ENCODE results near the gene UBE2S.

The UBE2S gene

GRCh38 chr19:55424518-55424917 lies 16.9 kb upstream of the UBE2S start:
- no peaks in the 10 kb centered on the region for H3K4me1 ChIP-seq (ENCODE audit: control insufficient read depth, insufficient read depth, low read length)
- ChIA-PET CTCF (interaction anchor here (1.6 to 2.5 kb wide), 2 partner anchors 43 to 264 kb away, joined by 3 to 7 read pairs; no protein-coding TSS in a partner anchor), POLR2A (interaction anchor here (0.8 kb wide), 1 partner anchor 26 kb away, joined by 4 read pairs; no protein-coding TSS in a partner anchor)
- no peak overlapping the region for H3K27ac ChIP-seq (ENCODE audit: extremely low read depth, low read depth, low read length)
- no peaks in the 10 kb centered on the region for H3K36me3 ChIP-seq (ENCODE audit: control insufficient read depth in 2 of 2, insufficient read depth in 1 of 2, low read length in 2 of 2)
- no peak overlapping the region for H3K4me3 ChIP-seq (ENCODE audit: low read depth, low read length)
- no peak for TF ChIP-seq KLF9 (tag by site-specific recombination; IDR thresholded peaks at IDR 0.05; ENCODE audit: low read depth)
- no peak for TF ChIP-seq ZNF510 (tag by site-specific recombination; IDR thresholded peaks at IDR 0.05; ENCODE audit: insufficient replicate concordance)
- no peak for TF ChIP-seq ZNF530 (tag by site-specific recombination; IDR thresholded peaks at IDR 0.05; ENCODE audit: low read depth)
- no peak for TF ChIP-seq ZNF341 (tag by site-specific recombination; IDR thresholded peaks at IDR 0.05; ENCODE audit: low read depth)
- no peak for TF ChIP-seq TSHZ1 (tag by site-specific recombination; IDR thresholded peaks at IDR 0.05; ENCODE audit: borderline replicate concordance)
- TF ChIP-seq ZIC2 (tag by site-specific recombination; IDR thresholded peaks at IDR 0.05) = no peak
- TF ChIP-seq SP2 (tag by site-specific recombination; IDR thresholded peaks at IDR 0.05) = no peak
- TF ChIP-seq ZSCAN4 (tag by site-specific recombination; IDR thresholded peaks at IDR 0.05) = no peak
- no peak for TF ChIP-seq ZNF239 (tag by site-specific recombination; IDR thresholded peaks at IDR 0.05)
- TF ChIP-seq INSM2 (tag by site-specific recombination; IDR thresholded peaks at IDR 0.05) = no peak
- no peak for TF ChIP-seq FEZF1 (tag by site-specific recombination; IDR thresholded peaks at IDR 0.05)
- TF ChIP-seq ZSCAN18 (tag by site-specific recombination; IDR thresholded peaks at IDR 0.05) = no peak
- TF ChIP-seq ZNF266 (tag by site-specific recombination; IDR thresholded peaks at IDR 0.05; ENCODE audit: low read depth) = no peak
- no peak for TF ChIP-seq ZNF23 (tag by site-specific recombination; IDR thresholded peaks at IDR 0.05; ENCODE audit: borderline replicate concordance)
- TF ChIP-seq ZNF707 (tag by site-specific recombination; IDR thresholded peaks at IDR 0.05) = no peak
- TF ChIP-seq ZNF362 (tag by site-specific recombination; IDR thresholded peaks at IDR 0.05) = no peak
- no peak for TF ChIP-seq ZNF138 (tag by site-specific recombination; IDR thresholded peaks at IDR 0.05; ENCODE audit: borderline replicate concordance)
- TF ChIP-seq ZNF140 (tag by site-specific recombination; IDR thresholded peaks at IDR 0.05) = no peak
- H3K9me3 ChIP-seq (ENCODE audit: control insufficient read depth, insufficient read depth, low read depth, low read length) = no peaks in the 10 kb centered on the region

Data from HEK293 (cell line).